Endometrium (tissue), 2 donors: ENCODE results near the gene PLEKHB1.

Experiments used
- FAIRE-seq: peaks from 2 replicates; lab custom pipeline; 2012; peaks lifted over from hg19 to GRCh38; lab: Jason Lieb, UNC
- donor health status: control.
- donor health status: control.

PLEKHB1 gene

GRCh38 chr11:73648571-73649046 lies 2.2 kb downstream of the PLEKHB1 start:
- FAIRE-seq: no peak

DNA sequence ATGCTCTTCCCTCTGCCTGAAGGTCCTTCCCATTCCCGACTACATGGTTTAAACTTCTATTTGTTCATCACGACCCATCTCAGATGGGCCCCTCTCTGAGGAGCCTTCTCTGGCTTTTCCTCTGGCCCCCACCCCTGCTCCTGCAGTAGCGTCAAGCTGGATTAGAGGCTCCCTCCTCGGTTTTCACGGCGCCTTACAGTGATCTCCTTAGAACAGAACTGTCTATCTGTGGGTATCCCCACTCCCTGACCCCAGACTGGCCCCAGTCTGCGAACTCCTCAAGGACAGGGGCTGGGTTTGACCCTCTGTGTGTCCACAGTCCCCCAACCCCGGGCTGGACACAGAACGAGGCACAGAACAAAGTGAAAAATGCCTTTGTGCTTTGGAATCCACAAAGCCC lies 2.8 kb downstream of the PLEKHB1 start:
- FAIRE-seq: no peak

DNA sequence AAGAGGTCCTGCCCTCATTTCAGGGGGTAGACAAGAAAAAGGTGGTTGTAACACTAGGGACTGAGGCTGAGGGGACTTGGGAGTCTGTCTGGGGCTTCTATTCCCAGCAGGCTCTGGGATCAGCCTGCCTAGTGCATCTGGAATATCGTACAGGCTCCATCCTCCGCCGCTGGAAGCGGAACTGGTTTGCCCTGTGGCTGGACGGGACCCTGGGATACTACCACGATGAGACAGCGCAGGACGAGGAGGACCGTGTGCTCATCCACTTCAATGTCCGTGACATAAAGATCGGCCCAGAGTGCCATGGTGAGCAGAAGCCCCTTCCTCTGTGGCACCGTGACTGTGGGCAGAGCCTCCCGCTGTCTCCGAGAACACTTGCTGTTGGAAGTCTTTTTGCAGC lies 4.0 kb downstream of the PLEKHB1 start:
- FAIRE-seq: no peak

GRCh38 chr11:73651252-73651651 lies 4.9 kb downstream of the PLEKHB1 start:
- no peak for FAIRE-seq

DNA sequence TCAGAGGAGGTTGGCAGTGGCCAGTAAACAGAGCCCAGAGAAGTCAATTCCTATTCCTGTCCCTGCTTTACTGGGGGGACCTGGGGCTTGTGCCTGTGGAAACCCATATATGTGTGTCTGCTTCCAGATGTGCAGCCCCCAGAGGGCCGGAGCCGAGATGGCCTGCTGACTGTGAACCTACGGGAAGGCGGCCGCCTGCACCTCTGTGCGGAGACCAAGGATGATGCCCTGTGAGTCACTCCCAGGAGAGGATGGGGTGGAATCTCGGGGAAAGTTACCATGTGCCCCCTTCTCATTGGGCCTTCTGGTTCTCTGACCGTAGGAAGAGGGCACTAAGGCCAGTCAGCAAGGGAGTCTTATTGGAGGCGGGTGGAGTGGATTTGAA lies 5.3 kb downstream of the PLEKHB1 start:
- FAIRE-seq: no peak

GRCh38 chr11:73652046-73652730 lies 5.8 kb downstream of the PLEKHB1 start:
- FAIRE-seq: no peak

DNA sequence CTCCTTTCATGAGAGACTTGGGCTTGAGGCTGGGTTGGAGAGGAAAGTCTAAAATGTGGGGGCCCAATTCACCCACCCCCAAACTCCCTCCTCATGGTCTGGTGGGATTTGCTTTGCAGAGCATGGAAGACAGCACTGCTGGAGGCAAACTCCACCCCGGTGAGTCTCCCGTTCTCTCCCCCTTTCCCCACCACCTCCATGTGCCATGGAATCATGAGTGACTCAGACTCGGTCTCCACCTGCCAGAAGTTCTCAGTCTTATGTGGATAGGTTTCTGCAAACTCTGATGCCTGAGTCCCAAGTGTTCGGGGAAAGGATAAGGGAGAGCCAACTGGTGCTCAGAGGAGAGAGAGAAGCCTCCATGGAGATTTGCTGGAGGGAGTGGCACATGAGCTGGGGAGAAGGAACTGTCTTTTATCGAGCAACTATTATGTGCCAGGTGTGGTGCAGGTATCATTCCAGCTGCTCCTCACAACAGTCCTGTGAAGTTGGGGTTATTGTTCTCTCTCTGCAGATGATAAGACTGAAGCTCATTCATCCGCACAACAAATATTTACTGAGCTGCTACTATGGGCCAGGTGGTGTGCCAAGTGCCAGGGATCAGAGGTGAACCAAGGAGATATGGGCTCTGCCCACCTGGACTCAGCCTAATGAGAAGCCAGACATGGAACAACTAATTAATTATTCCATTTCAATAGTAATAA lies 6.6 kb downstream of the PLEKHB1 start:
- no peak for FAIRE-seq

DNA sequence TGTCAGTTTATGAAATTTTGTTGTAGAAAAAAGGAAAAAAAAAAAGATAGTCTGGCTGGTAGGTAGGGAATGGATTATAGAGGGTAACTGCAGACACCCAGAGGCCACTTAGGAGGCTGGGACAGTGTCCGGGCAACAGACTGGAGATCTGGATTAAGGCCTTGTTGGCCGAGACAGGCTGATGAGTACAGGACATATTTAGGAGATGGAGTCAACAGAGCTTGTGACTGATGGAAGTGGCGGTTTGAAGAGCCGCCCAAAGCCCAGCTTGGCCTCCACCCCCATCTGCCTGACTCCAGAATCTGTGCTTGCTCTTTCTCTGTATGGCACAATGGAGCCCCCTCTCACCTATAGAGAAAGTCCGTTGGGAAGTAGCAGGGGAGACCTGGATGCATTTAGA lies 7.6 kb downstream of the PLEKHB1 start:
- FAIRE-seq: no peak

DNA sequence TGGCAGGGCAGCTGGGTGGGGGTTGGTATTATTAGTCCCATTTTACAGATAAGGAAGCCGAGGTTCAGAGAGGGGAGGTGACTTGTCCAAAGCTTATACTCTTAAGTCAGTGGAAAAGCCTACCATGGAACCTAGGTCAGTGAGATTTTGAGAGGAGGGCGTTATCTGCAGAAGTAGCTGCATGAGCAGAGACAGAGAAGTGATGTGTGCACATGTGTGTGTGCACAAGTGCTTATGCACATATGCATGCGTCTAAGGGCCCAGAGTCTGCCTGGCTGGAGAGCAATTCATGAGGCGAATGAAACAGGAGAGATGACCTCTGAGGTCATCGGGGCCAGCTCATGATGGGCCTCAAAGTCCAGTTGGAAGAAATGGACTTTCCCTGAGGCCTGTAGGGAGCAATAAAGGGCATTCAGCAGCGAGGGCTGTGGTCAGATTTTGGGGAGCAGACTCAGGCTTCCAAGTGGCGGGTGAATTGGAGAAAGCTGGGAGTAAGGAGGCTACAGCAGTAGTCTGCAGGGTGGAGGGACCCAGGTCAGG lies 8.2 kb downstream of the PLEKHB1 start:
- FAIRE-seq: no peak

DNA sequence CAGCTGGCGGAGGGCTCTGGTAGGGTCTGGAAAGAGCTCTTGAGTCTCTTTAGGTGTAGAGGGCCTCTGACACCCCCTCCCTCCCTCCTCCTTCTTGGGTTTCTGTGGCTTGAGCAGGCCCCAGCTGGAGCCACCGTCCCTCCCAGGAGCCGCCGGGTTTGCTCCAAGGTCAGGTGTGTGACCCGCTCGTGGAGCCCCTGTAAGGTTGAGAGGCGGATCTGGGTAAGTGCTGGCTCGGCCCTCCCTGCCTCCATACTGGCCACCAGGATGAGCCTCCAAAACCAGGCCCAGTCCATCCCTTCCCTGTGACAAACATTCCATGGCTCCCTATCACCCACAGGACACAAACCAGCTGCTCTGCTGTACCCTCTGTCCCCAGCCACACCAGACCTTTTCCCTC lies 9.3 kb downstream of the PLEKHB1 start:
- FAIRE-seq: no peak

GRCh38 chr11:73656985-73657384 lies 10.6 kb downstream of the PLEKHB1 start:
- no peak for FAIRE-seq

DNA sequence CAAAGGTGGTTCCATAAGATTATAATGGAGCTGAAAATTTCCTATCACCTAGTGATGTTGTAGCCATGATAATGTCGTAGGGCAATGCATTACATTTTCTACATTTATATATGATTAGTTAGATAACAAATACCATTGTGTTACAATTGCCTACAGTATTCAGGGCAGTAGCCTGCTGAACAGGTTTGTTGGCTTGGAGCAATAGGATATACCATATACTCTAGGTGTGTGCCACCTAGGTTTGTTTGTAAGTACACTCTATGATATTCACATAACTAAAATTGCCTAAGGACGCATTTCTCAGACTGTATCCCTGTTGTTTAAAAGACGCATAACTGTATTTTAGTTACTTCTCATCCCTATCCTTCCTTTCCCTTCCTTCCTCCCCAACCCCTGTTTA lies 13.6 kb downstream of the PLEKHB1 start:
- FAIRE-seq: no peak

DNA sequence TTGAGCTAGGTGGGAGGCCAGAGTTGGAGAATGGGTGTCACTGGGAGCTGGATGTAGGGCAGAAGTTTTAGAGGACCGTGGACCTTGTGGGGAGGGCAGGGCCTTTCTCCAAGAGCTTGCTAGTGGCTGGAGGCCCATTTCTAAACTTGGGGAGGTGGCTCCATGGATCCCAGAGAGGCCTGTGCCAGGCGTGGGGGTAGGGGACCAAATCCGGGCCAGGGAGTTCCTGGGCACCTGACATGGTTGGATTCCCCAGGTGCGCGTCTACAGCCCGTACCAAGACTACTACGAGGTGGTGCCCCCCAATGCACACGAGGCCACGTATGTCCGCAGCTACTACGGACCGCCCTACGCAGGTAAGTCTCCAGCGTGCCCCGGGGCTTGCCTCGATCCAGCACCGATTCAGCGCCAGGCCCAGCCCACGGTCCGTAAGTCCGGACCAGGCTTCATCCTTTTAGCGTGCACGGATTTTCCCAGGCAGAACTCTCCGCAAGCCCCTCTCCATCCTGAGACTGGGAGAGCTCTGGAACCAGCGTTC lies 14.2 kb downstream of the PLEKHB1 start:
- no peak for FAIRE-seq

GRCh38 chr11:73661035-73661628 lies 14.8 kb downstream of the PLEKHB1 start:
- FAIRE-seq: no peak

GRCh38 chr11:73662445-73663157 lies 16.2 kb downstream of the PLEKHB1 start:
- no peak for FAIRE-seq

DNA sequence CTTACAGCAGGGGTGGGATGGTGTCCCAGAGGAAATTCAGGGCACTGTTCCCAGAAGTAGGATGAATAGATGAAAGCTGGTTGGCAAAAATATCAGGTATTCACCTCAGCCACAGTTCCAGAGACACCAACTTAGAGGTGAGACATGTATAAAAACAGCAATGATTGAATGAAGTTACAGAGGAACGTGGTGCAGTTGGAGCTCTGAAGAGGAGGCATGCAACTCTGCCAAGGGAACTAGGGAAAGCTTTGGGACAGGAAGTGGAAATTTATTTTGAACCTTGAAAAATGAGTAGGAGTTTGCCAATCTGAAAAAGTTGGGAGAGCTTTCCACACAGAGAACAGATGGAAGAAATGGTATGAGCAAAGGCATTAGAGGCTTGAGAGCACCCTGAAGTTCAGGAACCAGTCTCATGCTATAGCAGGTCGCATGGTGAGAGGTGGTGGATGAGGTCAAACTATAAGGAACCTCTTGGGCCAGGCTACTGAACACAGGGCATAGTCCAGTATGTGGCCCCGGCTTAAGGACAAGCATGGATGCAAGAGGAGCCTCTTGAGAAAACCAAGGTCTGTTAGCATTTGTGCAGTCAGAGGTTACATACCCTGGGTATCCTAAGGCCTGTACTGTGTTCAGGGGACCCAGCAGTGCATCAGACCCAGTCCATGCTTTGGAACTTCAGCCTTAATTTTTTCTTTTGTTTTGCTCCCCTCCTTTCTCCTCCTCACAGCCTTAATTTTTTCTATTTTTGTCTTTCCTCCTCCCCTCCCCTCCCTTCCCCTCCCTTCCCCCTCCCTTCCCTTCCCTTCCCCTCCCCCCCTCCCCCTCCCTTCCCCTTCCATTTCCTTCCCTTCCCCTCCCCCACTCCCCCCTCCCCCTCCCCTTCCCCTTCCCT lies 17.5 kb downstream of the PLEKHB1 start:
- FAIRE-seq: no peak

- FAIRE-seq: no peak
Measured at GRCh38 chr11:73664877-73665276, 18.5 kb downstream of the PLEKHB1 start.

DNA sequence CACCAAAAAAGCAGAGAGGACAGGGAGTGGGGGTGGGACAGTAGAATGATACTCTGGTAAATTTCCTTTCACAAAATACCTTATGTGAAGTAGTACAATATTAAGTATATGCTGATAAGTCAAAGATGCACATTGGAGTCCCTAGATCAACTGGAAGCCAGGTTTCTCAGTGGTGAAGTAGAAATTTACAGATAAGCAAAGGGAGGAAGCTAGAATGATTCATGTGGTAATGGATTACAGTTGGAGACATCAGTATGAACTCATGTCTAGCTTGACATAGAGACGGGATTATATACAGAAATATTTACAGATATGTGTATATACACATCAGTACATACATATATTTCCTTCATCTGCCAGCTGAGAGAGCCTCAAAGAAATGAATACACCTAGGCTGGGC lies 21.5 kb downstream of the PLEKHB1 start:
- no peak for FAIRE-seq

GRCh38 chr11:73670808-73671207 lies 24.4 kb downstream of the PLEKHB1 start:
- FAIRE-seq: no peak

GRCh38 chr11:73671701-73672100 lies 25.3 kb downstream of the PLEKHB1 start:
- FAIRE-seq: no peak

GRCh38 chr11:73676552-73676951 lies 30.2 kb downstream of the PLEKHB1 start:
- peak; percentile 58 for FAIRE-seq
